ENCODE results near the gene TNFRSF1B. TPM values are rescaled to one million over a fixed set of nuclear protein-coding genes. Genes with fewer than 3 reads are reported as not detected.

TNFRSF1B gene
- total and polyA plus RNA-seq, 5 donors from 2014 or later: 252 to 450 (median 394) TPM

GRCh38 chr1:12232221-12232620 lies 65.4 kb downstream of the TNFRSF1B start:
- H3K4me3 Mint-ChIP-seq: peak overlapping the region; percentile 59 to 99 (median 92)
- H3K27ac Mint-ChIP-seq: peak overlapping the region in 1 of 3 donors; percentile 80

GRCh38 chr1:12244078-12244477 lies 77.3 kb downstream of the TNFRSF1B start:
- Mint-ChIP-seq H3K9me3 (no peaks in the 10 kb centered on the region), H3K4me1 (peaks cover 5 to 19% (median 12%) of the 10 kb centered on the region in 4 donors), H3K36me3 (peaks cover 46% of the 10 kb centered on the region), H3K27me3 (no peaks in the 10 kb centered on the region), H3K4me3 (no peak overlapping the region), H3K27ac (peak overlapping the region in 1 of 3 donors; percentile 6)
- H3K36me3 ChIP-seq (ENCODE audit: control insufficient read depth, insufficient read depth, low read length): peaks cover 72% of the 10 kb centered on the region
- H3K27me3 ChIP-seq (ENCODE audit: control insufficient read depth, insufficient read depth, low read length): no peaks in the 10 kb centered on the region
- no peak overlapping the region for H3K4me3 ChIP-seq (ENCODE audit: low read depth, low read length)
- no peaks in the 10 kb centered on the region for H3K9me3 ChIP-seq (ENCODE audit: control insufficient read depth in 2 of 2, low read length in 2 of 2)
- ATAC-seq (ENCODE audit: low read depth in 2 of 2) (no peak), DNase-seq (peak in 1 of 3 donors; percentile 23)
- no peaks in the 10 kb centered on the region for H3K4me1 ChIP-seq (ENCODE audit: control insufficient read depth, insufficient read depth, low read length, poor library complexity, severe bottlenecking)
- H3K27ac ChIP-seq (ENCODE audit: insufficient read depth, low read length, poor library complexity, severe bottlenecking): no peak overlapping the region

More at GRCh38 chr1:12232221-12232620, 65.4 kb downstream of the TNFRSF1B start:
- Histone ChIP-seq H3K9me3 (ENCODE audit: control insufficient read depth in 2 of 2, low read length in 2 of 2) (no peaks in the 10 kb centered on the region), H3K4me3 (ENCODE audit: low read depth, low read length) (peak overlapping the region; percentile 47), H3K27ac (ENCODE audit: insufficient read depth, low read length, poor library complexity, severe bottlenecking) (no peak overlapping the region), H3K4me1 (ENCODE audit: control insufficient read depth, insufficient read depth, low read length, poor library complexity, severe bottlenecking) (peaks cover 29% of the 10 kb centered on the region), H3K27me3 (ENCODE audit: control insufficient read depth, insufficient read depth, low read length) (no peaks in the 10 kb centered on the region), H3K36me3 (ENCODE audit: control insufficient read depth, insufficient read depth, low read length) (peaks cover 19% of the 10 kb centered on the region)
- Mint-ChIP-seq H3K36me3 (peaks cover 17% of the 10 kb centered on the region), H3K27me3 (peaks cover 9% of the 10 kb centered on the region), H3K4me1 (peaks cover 22 to 53% (median 40%) of the 10 kb centered on the region in 4 donors), H3K9me3 (peaks cover 0 to under 1% (median 0%) of the 10 kb centered on the region in 7 donors)
- DNase-seq (no peak), ATAC-seq (ENCODE audit: low read depth in 2 of 2) (no peak)

GRCh38 chr1:12244585-12244984 lies 77.8 kb downstream of the TNFRSF1B start:
- peaks cover 51% of the 10 kb centered on the region for H3K36me3 Mint-ChIP-seq

GRCh38 chr1:12245116-12245515 lies 78.3 kb downstream of the TNFRSF1B start:
- H3K27ac Mint-ChIP-seq: peak overlapping the region in 1 of 3 donors; percentile 39
- Histone ChIP-seq H3K27ac (ENCODE audit: insufficient read depth, low read length, poor library complexity, severe bottlenecking) (no peak overlapping the region), H3K4me3 (ENCODE audit: low read depth, low read length) (no peak overlapping the region), H3K9me3 (ENCODE audit: control insufficient read depth in 2 of 2, low read length in 2 of 2) (no peaks in the 10 kb centered on the region), H3K36me3 (ENCODE audit: control insufficient read depth, insufficient read depth, low read length) (peaks cover 78% of the 10 kb centered on the region), H3K27me3 (ENCODE audit: control insufficient read depth, insufficient read depth, low read length) (no peaks in the 10 kb centered on the region), H3K4me1 (ENCODE audit: control insufficient read depth, insufficient read depth, low read length, poor library complexity, severe bottlenecking) (no peaks in the 10 kb centered on the region)
- ATAC-seq (ENCODE audit: low read depth in 2 of 2) (no peak), DNase-seq (no peak)
- H3K36me3 Mint-ChIP-seq: peaks cover 55% of the 10 kb centered on the region
- no peak overlapping the region for H3K4me3 Mint-ChIP-seq
- no peaks in the 10 kb centered on the region for H3K9me3 Mint-ChIP-seq
- peaks cover 5 to 10% (median 8%) of the 10 kb centered on the region in 4 donors for H3K4me1 Mint-ChIP-seq
- H3K27me3 Mint-ChIP-seq: no peaks in the 10 kb centered on the region

More at GRCh38 chr1:12244585-12244984, 77.8 kb downstream of the TNFRSF1B start:
- Histone ChIP-seq H3K36me3 (ENCODE audit: control insufficient read depth, insufficient read depth, low read length) (peaks cover 75% of the 10 kb centered on the region), H3K4me1 (ENCODE audit: control insufficient read depth, insufficient read depth, low read length, poor library complexity, severe bottlenecking) (no peaks in the 10 kb centered on the region), H3K4me3 (ENCODE audit: low read depth, low read length) (no peak overlapping the region), H3K27ac (ENCODE audit: insufficient read depth, low read length, poor library complexity, severe bottlenecking) (no peak overlapping the region), H3K27me3 (ENCODE audit: control insufficient read depth, insufficient read depth, low read length) (no peaks in the 10 kb centered on the region), H3K9me3 (ENCODE audit: control insufficient read depth in 2 of 2, low read length in 2 of 2) (no peaks in the 10 kb centered on the region)
- H3K27me3 Mint-ChIP-seq: no peaks in the 10 kb centered on the region
- no peaks in the 10 kb centered on the region for H3K9me3 Mint-ChIP-seq
- H3K27ac Mint-ChIP-seq: peak overlapping the region in 2 of 3 donors; percentile 6 to 39
- no peak overlapping the region for H3K4me3 Mint-ChIP-seq
- peaks cover 5 to 15% (median 11%) of the 10 kb centered on the region in 4 donors for H3K4me1 Mint-ChIP-seq
- DNase-seq (no peak), ATAC-seq (ENCODE audit: low read depth in 2 of 2) (no peak)

- Histone ChIP-seq H3K4me3 (ENCODE audit: low read depth, low read length) (no peak overlapping the region), H3K4me1 (ENCODE audit: control insufficient read depth, insufficient read depth, low read length, poor library complexity, severe bottlenecking) (no peaks in the 10 kb centered on the region), H3K27me3 (ENCODE audit: control insufficient read depth, insufficient read depth, low read length) (no peaks in the 10 kb centered on the region), H3K9me3 (ENCODE audit: control insufficient read depth in 2 of 2, low read length in 2 of 2) (no peaks in the 10 kb centered on the region), H3K27ac (ENCODE audit: insufficient read depth, low read length, poor library complexity, severe bottlenecking) (no peak overlapping the region), H3K36me3 (ENCODE audit: control insufficient read depth, insufficient read depth, low read length) (peaks cover 84% of the 10 kb centered on the region)
- no peak for DNase-seq
- no peaks in the 10 kb centered on the region for H3K27me3 Mint-ChIP-seq
- H3K27ac Mint-ChIP-seq: no peak overlapping the region
- ATAC-seq (ENCODE audit: low read depth in 2 of 2): no peak
- H3K4me3 Mint-ChIP-seq: no peak overlapping the region
- H3K9me3 Mint-ChIP-seq: no peaks in the 10 kb centered on the region
- peaks cover 61% of the 10 kb centered on the region for H3K36me3 Mint-ChIP-seq
- H3K4me1 Mint-ChIP-seq: peaks cover 5 to 10% (median 8%) of the 10 kb centered on the region in 4 donors
Measured at GRCh38 chr1:12245733-12246132, 78.9 kb downstream of the TNFRSF1B start.

GRCh38 chr1:12246584-12246983 lies 79.8 kb downstream of the TNFRSF1B start:
- Histone ChIP-seq H3K4me1 (ENCODE audit: control insufficient read depth, insufficient read depth, low read length, poor library complexity, severe bottlenecking) (no peaks in the 10 kb centered on the region), H3K27me3 (ENCODE audit: control insufficient read depth, insufficient read depth, low read length) (no peaks in the 10 kb centered on the region), H3K9me3 (ENCODE audit: control insufficient read depth in 2 of 2, low read length in 2 of 2) (no peaks in the 10 kb centered on the region), H3K36me3 (ENCODE audit: control insufficient read depth, insufficient read depth, low read length) (peaks cover 83% of the 10 kb centered on the region), H3K4me3 (ENCODE audit: low read depth, low read length) (no peak overlapping the region), H3K27ac (ENCODE audit: insufficient read depth, low read length, poor library complexity, severe bottlenecking) (no peak overlapping the region)
- Mint-ChIP-seq H3K4me3 (no peak overlapping the region), H3K27ac (peak overlapping the region in 1 of 3 donors; percentile 42), H3K27me3 (no peaks in the 10 kb centered on the region), H3K36me3 (peaks cover 62% of the 10 kb centered on the region), H3K9me3 (no peaks in the 10 kb centered on the region), H3K4me1 (peaks cover 5 to 6% (median 5%) of the 10 kb centered on the region in 4 donors)
- ATAC-seq (ENCODE audit: low read depth in 2 of 2) (no peak), DNase-seq (no peak)

- Mint-ChIP-seq H3K27ac (no peak overlapping the region), H3K27me3 (no peaks in the 10 kb centered on the region), H3K36me3 (peaks cover 65% of the 10 kb centered on the region), H3K4me1 (peaks cover 2 to 6% (median 2%) of the 10 kb centered on the region in 4 donors), H3K9me3 (no peaks in the 10 kb centered on the region), H3K4me3 (no peak overlapping the region)
- ATAC-seq (ENCODE audit: low read depth in 2 of 2): no peak
- no peaks in the 10 kb centered on the region for H3K4me1 ChIP-seq (ENCODE audit: control insufficient read depth, insufficient read depth, low read length, poor library complexity, severe bottlenecking)
- peaks cover 84% of the 10 kb centered on the region for H3K36me3 ChIP-seq (ENCODE audit: control insufficient read depth, insufficient read depth, low read length)
- no peaks in the 10 kb centered on the region for H3K9me3 ChIP-seq (ENCODE audit: control insufficient read depth in 2 of 2, low read length in 2 of 2)
- no peak overlapping the region for H3K4me3 ChIP-seq (ENCODE audit: low read depth, low read length)
- no peak for DNase-seq
- no peaks in the 10 kb centered on the region for H3K27me3 ChIP-seq (ENCODE audit: control insufficient read depth, insufficient read depth, low read length)
- H3K27ac ChIP-seq (ENCODE audit: insufficient read depth, low read length, poor library complexity, severe bottlenecking): no peak overlapping the region
Measured at GRCh38 chr1:12249181-12249580, 82.4 kb downstream of the TNFRSF1B start.

- Histone ChIP-seq H3K27ac (ENCODE audit: insufficient read depth, low read length, poor library complexity, severe bottlenecking) (no peak overlapping the region), H3K4me3 (ENCODE audit: low read depth, low read length) (no peak overlapping the region), H3K27me3 (ENCODE audit: control insufficient read depth, insufficient read depth, low read length) (no peaks in the 10 kb centered on the region), H3K4me1 (ENCODE audit: control insufficient read depth, insufficient read depth, low read length, poor library complexity, severe bottlenecking) (no peaks in the 10 kb centered on the region), H3K36me3 (ENCODE audit: control insufficient read depth, insufficient read depth, low read length) (peaks cover 83% of the 10 kb centered on the region), H3K9me3 (ENCODE audit: control insufficient read depth in 2 of 2, low read length in 2 of 2) (no peaks in the 10 kb centered on the region)
- ATAC-seq (ENCODE audit: low read depth in 2 of 2) (no peak), DNase-seq (no peak)
- Mint-ChIP-seq H3K36me3 (peaks cover 60% of the 10 kb centered on the region), H3K27ac (no peak overlapping the region), H3K4me1 (peaks cover 0 to 3% (median under 1%) of the 10 kb centered on the region in 4 donors), H3K27me3 (no peaks in the 10 kb centered on the region), H3K9me3 (no peaks in the 10 kb centered on the region), H3K4me3 (no peak overlapping the region)
Measured at GRCh38 chr1:12249748-12250147, 83.0 kb downstream of the TNFRSF1B start.

Measured in CD4-positive, CD25-positive, alpha-beta regulatory T cell (primary cell).